Endothelial cell (in vitro differentiated cells): ENCODE measurements around the gene RAD18. TPM values are rescaled to one million over a fixed set of nuclear protein-coding genes. Genes with fewer than 3 reads are reported as not detected.

Experiments
- DNase-seq: peaks from one replicate; pipeline ENCODE4 v3.0.0; 2021; ENCODE audit warnings: low spot score
- H3K27ac Mint-ChIP-seq: one replicate; pipeline ENCODE4 v1.8.0; 2021; ENCODE audit warnings: mixed read lengths, inconsistent platforms; ENCODE audit not compliant: unreplicated experiment
- H3K27me3 Mint-ChIP-seq: one replicate; pipeline ENCODE4 v1.8.0; 2021; ENCODE audit warnings: mild to moderate bottlenecking, moderate library complexity, mixed read lengths, inconsistent platforms; ENCODE audit not compliant: unreplicated experiment
- H3K36me3 Mint-ChIP-seq: one replicate; pipeline ENCODE4 v1.8.0; 2021; ENCODE audit warnings: mild to moderate bottlenecking, low read depth, mixed read lengths, inconsistent platforms; ENCODE audit not compliant: unreplicated experiment
- H3K4me1 Mint-ChIP-seq: one replicate; pipeline ENCODE4 v1.8.0; 2021; ENCODE audit warnings: mild to moderate bottlenecking, mixed read lengths, inconsistent platforms; ENCODE audit not compliant: unreplicated experiment
- H3K4me3 Mint-ChIP-seq: one replicate; pipeline ENCODE4 v1.8.0; 2021; ENCODE audit warnings: mild to moderate bottlenecking, mixed read lengths, inconsistent platforms; ENCODE audit not compliant: unreplicated experiment
- H3K9me3 Mint-ChIP-seq: one replicate; pipeline ENCODE4 v1.8.0; 2021; ENCODE audit warnings: mixed read lengths, inconsistent platforms; ENCODE audit not compliant: unreplicated experiment
- total RNA-seq: library from RNA; stranded (reverse); fragmentation: NEBNext Ultra II Directional; extraction: Animal tissue kit (Norgen Biotek cat#: 25700); gene quantifications from one replicate; pipeline ENCODE4 v1.2.1, GENCODE V29; 2021; ENCODE audit not compliant: unreplicated experiment
- TF ChIP-seq, protein P1 (sequence below): fragments of 200-600 bp; sonication (generic); IDR thresholded peaks from one replicate; pipeline ENCODE4 v1.5.0; 2021; ENCODE audit warnings: antibody characterized with exemption; ENCODE audit not compliant: unreplicated experiment

RAD18 gene
- total RNA-seq, 1 donor from 2014 or later: 12.2 TPM

DNA sequence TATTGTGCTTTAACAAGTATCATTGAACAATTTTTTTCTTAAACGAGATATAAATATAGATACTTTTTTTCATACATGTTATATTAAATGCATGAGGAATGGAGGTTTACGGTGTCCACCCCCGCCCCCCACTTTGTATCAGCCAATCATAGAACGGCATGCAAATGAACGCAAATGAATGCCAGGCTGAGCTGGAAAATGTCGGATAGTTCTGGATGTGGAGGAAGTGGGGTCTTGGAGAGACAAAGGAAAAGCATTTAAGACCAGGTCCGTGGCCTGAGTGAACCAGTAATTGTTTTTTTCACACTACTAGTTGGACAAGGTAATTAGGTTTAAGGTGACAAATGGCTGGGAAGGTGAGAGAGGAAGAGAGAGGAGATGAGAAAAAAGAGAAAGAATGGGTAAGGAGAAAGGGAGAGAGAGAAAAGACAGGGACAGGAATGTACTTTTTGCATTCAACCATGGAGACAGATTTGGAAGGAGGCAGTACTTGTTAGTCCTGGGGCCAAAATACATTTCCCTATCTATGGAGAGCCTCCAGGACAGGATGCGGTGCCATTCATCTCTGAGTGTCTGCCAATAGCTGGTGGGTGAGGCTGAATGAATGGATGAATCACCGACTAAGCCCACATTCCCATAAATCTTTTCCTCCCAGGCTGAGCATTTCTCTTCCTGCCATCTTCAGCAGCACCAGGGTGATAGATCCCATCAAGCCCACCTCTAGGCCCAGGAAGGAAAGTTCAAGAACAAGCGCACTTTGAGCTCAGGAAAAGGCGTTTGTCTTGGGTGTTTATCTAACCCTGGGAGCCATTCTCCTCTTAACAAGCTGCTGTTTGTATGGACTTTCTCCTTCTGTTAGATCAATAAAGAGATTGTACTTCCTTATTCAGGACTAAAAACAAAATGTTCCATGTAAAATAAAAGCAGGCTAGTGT is 1.4 kb upstream of the RAD18 start:
- TF ChIP-seq, protein P1, sequence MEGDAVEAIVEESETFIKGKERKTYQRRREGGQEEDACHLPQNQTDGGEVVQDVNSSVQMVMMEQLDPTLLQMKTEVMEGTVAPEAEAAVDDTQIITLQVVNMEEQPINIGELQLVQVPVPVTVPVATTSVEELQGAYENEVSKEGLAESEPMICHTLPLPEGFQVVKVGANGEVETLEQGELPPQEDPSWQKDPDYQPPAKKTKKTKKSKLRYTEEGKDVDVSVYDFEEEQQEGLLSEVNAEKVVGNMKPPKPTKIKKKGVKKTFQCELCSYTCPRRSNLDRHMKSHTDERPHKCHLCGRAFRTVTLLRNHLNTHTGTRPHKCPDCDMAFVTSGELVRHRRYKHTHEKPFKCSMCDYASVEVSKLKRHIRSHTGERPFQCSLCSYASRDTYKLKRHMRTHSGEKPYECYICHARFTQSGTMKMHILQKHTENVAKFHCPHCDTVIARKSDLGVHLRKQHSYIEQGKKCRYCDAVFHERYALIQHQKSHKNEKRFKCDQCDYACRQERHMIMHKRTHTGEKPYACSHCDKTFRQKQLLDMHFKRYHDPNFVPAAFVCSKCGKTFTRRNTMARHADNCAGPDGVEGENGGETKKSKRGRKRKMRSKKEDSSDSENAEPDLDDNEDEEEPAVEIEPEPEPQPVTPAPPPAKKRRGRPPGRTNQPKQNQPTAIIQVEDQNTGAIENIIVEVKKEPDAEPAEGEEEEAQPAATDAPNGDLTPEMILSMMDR: no peak
- Mint-ChIP-seq H3K9me3 (no peaks in the 10 kb centered on the region), H3K4me3 (peak overlapping the region; percentile 95), H3K4me1 (peaks cover 36% of the 10 kb centered on the region), H3K36me3 (no peaks in the 10 kb centered on the region), H3K27ac (peak overlapping the region; percentile 90), H3K27me3 (peaks cover 8% of the 10 kb centered on the region)
- DNase-seq: no peak

DNA sequence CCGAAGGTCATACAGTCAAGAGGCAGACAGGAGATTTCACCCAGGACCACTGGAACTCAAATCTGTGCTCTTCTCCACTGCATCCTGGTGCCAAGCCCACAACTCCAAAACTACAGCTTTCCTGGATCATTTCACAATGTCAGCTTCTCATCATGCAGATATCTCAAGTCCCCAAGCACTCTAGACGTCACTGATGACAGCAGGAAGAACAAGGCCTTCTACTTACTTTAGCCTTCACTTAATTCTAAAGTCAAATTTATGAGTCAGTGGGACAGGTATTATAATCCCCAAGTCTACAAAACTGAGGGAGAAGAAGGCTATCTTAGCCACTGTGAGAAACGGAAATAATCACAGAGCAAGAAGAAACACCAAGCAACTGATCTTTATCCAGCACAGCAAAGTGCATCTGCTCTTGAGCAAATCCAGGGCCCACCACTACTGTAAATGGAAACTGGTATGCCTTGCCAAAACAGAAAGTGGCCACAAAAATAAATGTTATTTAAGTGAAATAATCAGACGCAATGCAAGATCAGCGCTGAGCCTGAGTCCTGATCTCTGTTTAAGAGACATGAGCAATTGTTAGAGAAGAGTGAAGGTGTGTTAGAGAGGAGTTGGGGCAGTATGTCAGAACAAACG is 928 bp downstream of the RAD18 start:
- Mint-ChIP-seq H3K9me3 (no peaks in the 10 kb centered on the region), H3K27ac (peak overlapping the region; percentile 91), H3K27me3 (peaks cover 8% of the 10 kb centered on the region), H3K4me3 (peak overlapping the region; percentile 95), H3K36me3 (no peaks in the 10 kb centered on the region), H3K4me1 (peaks cover 36% of the 10 kb centered on the region)
- TF ChIP-seq, protein P1: no peak
- DNase-seq: no peak

DNA sequence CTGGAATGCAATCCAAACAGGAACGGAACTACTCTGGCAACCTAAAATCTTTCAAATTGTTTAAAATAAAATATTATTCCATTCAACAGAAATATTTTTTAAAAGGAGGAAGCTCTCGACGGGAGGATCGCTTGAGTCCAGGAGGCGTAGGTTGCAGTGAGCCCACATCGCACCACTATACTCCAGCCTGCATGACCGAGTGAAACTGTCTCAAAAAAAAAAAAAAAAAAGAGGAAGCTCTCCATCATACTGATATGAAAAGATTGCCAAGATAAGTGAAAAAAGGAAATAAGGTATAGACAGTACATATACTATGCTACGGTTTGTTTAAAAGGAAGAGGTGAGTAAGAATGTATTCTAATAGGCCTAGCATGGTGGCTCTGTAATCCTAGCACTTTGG is 3.6 kb downstream of the RAD18 start:
- no peaks in the 10 kb centered on the region for H3K36me3 Mint-ChIP-seq
- H3K4me3 Mint-ChIP-seq: no peak overlapping the region
- TF ChIP-seq, protein P1: no peak
- peaks cover 23% of the 10 kb centered on the region for H3K4me1 Mint-ChIP-seq
- no peaks in the 10 kb centered on the region for H3K9me3 Mint-ChIP-seq
- no peak overlapping the region for H3K27ac Mint-ChIP-seq
- H3K27me3 Mint-ChIP-seq: peaks cover 5% of the 10 kb centered on the region
- no peak for DNase-seq

DNA sequence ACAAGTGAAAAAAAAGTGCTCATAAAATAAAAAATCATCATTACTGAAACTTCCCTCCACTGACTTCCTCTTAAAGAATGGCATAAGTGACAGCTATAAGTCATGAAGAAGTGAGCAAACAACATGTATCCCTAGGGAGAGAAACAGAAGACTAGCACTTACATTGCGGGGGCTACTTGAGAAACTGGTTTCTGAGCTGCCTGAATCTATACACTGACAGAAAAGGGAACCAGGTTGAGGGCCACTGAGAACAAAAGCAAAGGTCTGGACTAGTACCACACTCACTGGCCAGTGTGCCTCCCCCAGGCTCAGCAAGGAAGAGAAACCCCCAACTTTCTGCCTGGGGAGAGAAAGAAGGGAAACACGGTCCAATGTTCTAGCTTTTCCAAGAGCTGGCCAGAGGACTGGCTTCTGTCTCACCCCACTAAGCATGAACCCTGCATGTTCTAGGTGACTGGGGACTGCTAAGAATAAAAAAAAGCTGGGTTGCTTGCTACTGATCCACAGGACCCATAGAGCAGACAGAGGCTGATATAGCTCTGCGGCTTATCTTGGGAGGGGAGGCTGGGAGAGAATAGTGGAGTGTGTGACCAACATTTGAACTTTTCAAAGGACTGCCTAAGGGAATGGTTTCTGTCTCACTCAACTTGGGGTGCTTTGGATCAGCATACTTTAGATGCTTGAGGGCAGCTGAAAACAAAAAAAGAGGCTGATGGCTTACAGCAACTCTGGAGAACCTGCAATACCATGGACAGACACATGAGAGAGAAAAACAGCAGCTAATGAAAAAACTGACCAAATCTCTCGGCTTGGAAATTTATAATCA is 8.1 kb downstream of the RAD18 start:
- Mint-ChIP-seq H3K27ac (no peak overlapping the region), H3K4me3 (no peak overlapping the region), H3K4me1 (peaks cover 3% of the 10 kb centered on the region), H3K27me3 (no peaks in the 10 kb centered on the region), H3K36me3 (no peaks in the 10 kb centered on the region), H3K9me3 (no peaks in the 10 kb centered on the region)
- DNase-seq: no peak
- TF ChIP-seq, protein P1: peak; percentile 19
